Glomerular endothelial cell (primary cell): Measurements from ENCODE around the gene PLS1. TPM values are rescaled to one million over a fixed set of nuclear protein-coding genes. Genes with fewer than 3 reads are reported as not detected.
"Not testable (repeated sequence)": the region's sequence is repeated elsewhere in the genome, so short reads cannot be mapped to it uniquely, and the experiment has no call there.

Experiments used
- DNase-seq: peaks from one replicate; pipeline ENCODE4 v3.0.0-alpha.2; 2011; ENCODE audit warnings: low read depth, low spot score; ENCODE audit errors: extremely low read depth
- total RNA-seq: library from RNA; depleted of rRNA; stranded (reverse); fragments of >200 nt; gene quantifications from 2 replicates; pipeline ENCODE4 v1.2.3, GENCODE V29; 2015

PLS1 gene
- total RNA-seq, 1 donor from 2014 or later = 0.82 TPM

DNA sequence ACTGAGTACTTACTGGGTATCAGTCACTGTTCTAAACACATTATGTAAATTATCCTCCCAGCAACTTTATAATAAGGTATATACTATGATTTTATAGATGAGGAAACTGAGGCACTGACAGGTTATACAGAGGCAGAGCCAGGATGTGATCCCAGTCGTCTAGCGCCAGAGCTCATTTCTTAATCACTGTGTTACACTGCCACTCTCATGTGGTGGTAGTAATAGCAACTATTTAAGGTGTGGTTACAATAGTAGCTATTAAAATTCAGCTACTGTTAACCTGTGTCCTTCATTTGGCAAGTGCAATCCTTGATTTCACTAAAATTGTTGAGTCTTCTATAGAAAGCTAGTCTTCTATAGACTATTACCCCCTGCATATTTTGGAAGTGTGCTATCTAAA lies 84.5 kb downstream of the PLS1 start:
- no peak for DNase-seq

DNA sequence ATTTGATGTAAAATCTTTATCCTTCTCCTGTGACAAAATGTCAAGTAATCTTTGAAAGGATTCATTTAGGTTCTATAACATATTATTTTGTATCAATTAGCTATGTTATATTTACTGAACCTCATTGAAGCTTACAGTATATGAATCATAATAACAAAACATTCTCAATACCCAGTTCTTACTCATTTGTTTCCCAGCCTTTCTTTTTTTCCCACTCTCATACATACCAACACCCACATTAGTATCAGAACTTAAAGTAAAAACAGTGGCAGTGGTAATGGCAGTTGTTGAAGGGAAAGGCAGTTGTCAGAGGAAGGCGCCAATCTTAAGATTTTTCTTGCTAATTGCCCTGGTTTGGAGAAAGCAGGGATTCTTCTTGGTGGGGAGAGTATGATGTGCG lies 94.4 kb downstream of the PLS1 start:
- no peak for DNase-seq

DNA sequence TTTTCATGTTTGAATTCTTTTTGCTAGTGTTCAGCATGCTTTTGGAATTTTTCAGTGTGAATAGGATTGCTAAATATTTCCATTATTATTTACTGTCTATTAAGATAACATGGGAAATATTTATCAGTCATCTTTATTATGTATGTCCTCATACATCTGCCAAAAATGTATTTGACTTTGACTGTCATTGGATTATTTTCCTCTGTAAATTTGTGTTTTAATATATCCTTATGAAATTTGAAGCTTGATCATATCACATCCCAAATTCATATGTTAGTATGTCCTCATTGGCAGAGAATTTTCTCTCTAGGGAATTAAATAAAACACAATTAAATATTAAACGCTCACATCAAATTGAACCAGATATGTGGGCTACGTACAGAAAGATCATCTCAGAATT lies 95.3 kb downstream of the PLS1 start:
- no peak for DNase-seq

DNA sequence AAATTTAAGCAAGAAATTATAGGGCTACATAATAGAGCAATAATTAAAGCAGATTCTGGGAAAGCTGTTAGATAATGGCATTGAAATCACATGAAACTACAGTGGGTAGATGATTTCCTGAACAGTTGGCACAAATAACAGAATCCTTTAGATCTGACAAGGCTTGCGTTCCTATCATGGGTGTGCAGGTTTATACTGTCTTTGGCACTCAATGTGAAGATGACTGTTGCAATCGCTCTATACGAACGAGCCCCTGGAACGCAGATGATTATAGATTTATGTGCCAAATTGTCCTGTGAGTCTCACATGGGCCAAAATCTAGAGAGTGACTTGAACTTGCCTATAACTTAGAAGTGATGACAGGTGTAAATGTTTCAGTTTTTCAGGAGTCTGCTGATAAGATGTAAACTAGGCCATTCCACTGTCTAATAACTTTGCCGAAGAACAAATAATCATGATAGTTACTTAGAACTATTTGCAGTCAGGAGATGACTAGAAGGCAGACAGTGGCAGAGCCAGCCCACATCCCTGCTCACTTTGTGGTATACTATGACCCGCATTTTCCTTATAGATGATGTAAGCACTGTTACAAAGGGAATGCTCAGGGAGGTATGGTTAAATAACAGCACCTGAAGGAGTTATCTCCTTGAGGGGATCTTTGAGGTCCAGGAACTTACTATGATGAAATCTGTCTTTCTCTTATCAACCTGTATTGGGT lies 97.1 kb downstream of the PLS1 start:
- no peak for DNase-seq

DNA sequence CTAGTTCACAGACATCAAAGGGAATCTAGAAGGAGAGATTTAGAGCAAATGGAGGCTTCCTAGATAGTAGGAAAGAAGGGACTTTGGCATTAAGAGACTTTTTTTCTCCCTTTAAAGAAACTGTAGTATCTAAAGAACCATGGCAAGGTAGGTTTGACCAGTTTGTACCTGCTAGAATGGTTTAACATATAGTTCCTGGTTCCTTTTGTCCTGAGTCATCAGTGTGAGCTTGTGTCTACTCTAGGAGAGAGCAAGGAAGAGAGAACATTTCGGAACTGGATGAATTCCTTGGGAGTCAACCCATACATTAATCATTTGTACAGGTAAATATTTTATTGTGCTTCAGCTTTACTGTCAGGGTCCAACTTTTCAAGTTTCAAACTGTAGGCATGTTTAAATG lies 98.0 kb downstream of the PLS1 start:
- no peak for DNase-seq

DNA sequence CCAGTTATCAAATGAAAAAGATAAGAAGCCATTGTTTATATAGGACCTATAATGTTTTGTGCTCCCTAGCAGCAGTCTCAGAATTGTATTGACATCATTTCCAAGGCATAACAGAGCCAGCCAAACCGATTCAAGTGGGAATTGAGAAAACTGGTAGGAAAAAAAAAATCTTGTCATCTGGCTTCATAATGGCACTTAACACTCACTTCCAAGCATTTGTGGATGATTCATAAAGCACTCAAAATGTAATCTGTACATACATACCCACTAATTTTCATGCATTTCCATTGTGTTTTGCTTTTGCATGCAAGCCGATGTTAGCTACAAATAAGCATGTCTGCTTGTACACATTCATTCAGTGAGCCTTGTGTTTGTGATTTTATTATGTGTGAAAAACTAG lies 109.0 kb downstream of the PLS1 start:
- no peak for DNase-seq

DNA sequence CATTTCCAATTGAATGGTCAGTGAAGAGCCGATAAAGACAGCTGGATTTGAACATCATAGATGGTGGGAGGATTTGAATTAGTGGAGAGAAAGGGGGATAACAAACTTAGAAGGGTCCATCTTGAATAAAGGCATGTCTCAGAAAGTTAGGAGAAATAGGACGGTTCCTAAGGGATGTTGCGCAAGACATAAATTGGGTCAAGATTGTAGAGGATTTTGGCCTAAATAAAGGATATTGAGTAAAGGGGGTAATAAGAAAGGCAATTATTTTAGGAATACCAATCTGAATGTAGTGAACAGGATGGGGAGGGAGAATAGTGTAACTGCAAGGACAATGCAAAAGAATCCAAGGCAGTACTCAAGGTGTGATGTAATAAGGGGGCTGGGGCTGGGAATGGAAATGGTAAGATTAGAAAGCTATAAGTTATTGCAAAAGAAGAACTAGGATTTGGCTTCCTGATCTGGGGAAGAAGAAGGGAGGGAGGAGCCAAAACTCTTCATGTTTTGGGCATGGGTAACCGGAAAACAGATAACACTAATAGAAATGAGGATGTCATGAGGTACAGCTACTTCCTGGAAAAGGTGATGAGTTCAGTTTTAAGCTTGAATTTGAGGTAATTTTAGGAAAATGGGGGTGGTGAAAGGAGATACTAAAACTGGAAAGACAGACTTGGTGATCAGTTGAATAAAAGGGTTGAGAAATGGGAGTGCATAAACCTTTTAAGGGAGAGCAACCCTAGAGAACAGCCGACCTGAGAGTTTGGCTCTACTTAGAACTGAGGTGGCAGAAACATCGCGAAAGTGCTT lies 110.3 kb downstream of the PLS1 start:
- DNase-seq = no peak

DNA sequence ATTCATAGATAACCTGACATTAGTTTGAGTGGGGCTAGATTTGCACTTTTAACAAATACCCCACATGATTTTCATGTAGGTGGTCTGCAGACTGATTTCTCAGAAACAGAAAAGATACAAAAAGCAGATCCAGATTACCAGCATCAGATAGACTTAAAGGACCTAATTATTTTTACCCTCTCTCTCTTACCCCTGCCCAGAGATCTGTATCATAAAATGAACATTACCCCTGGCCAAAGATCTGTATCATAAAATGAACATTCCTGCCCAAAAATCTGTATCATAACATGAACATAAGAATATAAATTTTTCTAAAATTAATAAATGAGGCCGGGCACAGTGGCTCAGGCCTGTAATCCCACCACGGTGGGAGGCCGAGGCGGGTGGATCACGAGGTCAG lies 113.0 kb downstream of the PLS1 start:
- DNase-seq = no peak

DNA sequence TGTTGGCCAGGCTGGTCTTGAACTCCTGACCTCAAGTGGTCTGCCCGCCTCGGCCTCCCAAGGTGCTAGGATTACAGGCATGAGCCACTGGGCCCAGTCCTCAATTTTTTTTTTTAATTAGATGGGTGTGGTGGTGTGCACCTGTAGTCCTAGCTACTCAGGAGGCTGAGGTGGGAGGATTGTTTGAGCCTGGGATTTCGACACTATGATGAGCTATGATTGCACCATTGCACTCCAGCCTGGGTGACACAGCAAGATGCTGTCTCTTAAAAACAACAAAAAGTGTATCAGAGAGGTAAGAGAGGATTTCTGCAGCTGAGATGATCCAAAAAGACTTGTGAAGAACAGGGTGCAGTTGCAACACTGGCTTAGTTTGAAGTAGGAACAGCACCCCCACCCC lies 118.7 kb downstream of the PLS1 start:
- not testable (repeated sequence) for DNase-seq

DNA sequence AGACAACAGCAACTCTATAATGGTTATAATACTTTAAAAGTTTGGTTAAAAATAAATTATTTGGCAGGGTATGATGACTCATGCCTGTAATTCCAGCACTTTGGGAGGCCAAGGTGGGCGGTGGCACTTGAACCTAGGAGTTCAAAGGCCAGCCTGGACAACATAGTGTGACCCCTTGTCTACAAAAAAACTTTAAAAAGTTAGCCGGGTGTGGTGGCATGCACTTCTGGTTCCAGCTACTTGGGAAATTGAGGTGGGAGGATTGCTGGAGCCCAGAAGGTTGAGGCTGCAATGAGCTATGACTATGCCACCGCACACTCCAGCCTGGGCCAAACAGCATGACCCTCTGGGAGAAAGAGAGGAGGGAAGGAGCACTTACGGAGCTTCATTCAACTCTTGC lies 119.9 kb downstream of the PLS1 start:
- DNase-seq = no peak

DNA sequence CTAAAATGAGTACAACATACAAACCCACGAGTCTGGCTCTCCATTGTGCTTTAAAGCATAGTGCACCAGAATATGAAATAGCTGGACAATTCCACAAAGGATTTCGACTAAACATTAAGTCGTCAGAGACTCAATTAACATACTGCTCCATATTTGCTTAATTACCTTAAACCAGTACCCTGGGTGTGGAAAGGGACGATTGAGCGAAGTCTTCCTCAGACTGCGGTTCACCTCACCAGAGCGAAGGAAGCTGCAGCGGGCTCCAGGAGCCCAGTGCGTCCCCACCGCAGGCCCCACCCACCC lies 127.4 kb downstream of the PLS1 start:
- no peak for DNase-seq

DNA sequence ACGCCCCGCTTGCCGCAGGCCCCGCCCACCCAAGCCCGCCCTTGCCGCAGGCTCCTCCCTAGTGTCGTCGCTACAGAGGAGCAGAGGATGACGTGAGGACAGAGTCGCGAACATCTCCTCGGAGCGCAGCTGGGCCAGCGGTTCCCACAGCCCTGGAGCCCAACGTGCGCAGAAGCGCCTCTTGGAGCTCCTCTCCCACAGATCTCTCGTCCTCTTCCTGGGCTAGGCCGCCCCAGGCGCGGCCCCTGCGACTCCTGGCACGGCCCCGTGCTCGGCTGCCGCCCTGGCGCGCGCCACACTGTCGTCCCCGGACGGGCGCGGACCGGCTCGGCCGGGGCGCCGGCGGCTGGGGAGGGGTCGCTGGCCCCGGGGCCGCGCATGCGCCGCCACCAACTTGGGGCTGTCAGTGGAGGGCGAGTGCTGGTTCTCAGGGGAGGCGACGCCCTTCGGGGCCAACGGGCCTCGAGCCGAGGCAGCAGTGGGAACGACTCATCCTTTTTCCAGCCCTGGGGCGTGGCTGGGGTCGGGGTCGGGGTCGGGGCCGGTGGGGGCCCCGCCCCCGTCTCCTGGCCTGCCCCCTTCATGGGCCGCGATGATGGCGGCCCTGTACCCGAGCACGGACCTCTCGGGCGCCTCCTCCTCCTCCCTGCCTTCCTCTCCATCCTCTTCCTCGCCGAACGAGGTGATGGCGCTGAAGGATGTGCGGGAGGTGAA lies 127.9 kb downstream of the PLS1 start, which contains the start of gene TRPC1:
Gene TRPC1, plus strand, starts transcription at position 67 of the 714 bp plus-strand sequence. Its CDS starts 526 bp downstream, at position 593.
- DNase-seq = no peak

DNA sequence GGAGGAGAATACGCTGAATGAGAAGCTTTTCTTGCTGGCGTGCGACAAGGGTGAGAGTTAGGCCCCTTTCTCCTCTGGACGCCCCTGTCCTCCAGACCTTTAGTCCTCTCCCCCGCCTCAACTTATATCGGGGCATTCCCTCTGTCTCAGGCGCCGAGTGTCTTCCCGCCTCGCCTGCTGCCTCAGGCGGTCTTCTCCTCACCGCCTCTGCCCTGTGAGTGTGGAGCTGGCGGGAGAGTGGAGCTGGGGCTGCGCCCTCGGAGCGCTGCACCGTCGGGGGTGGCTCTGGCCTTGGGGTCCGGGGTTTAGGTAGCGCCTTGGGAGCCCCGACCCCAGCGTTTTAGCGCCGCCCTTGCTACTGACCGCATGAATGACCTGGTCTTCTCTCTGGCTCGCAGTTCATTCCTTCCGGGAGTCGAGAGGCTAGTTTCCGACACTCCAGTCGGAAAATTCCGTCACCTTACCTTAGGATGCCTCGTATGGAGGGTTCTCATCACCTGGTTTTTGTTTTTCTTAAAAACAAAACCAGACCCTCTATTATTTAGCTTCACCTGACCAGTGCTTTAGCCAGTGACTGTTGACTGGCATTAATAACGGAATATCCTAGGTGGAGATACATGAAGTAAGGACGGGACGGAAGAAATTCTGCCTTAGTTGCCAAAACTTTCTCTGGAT lies 128.6 kb downstream of the PLS1 start:
- DNase-seq = no peak

DNA sequence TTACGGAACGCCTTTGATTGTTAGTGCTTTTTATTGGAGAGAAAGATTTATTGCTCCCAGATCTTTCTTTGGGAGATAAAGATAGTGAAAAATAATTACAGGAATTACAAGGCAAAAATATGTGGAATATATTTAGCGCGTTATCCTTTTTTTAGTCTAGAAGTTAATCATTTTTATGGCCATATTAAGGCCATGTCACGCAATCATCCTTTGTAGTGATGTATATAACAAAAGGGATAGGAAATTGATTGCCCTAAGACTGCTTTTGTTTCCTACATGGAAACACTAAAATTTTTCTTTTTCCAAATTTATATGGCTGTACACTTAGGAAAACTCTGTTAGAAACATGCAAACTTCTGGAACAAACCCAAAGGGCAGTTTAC lies 129.2 kb downstream of the PLS1 start:
- DNase-seq = no peak

DNA sequence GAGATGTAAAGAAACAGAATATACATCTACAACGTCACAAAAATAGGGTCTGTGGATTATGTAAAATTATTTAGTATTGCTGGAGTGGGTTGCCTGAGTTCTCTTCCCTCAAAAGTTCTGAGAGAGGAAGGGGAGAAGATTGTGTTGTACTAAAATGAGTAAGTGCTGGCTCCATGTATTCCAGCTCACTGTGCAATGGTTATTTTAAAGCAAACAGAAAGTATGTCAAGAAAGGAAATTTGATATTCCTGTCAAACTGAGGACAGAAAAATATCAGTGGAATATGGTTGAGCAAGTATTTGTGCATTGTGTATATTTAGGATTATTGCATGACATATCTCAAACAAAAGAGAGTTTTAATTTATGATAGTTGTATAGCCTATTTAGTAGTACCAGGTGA lies 129.8 kb downstream of the PLS1 start:
- DNase-seq = no peak

DNA sequence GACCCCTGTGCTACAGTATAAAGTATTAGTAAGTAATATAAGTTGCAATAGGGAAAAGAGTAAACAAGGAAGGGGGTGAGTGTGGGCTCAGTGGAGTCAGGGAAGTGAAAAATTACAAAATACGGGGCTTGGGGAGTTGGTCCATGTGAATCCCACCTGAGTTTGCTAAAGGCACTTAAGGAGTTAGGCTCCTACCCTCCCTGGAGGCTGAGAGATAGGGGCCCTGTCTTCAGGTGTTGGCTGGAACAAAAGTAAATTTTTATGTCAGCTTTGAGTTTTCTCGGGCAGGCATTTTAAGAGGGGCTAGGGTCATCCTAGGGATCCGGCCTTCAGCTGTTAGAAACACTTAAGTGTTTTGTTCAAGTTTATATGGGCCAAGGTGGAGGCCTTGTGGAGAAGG lies 135.9 kb downstream of the PLS1 start:
- no peak for DNase-seq

DNA sequence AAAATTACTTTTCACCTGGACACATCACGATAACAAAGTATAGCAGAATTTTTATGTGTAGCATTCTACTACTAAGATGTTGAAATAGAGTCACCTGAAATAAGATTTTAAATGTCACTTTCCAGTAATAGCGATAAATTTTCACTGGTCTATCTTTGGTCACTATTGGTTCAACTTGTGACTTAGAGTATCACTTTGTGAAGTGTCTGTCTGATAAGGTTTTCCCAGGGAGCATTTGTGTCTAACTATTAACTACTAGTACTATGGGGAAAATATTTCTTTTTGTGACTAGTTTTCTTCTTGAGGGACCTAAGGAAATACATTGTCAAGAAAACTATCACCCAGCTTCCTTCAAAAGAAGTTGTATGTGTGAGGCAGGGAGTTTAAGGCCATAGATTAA lies 138.6 kb downstream of the PLS1 start:
- DNase-seq = no peak

DNA sequence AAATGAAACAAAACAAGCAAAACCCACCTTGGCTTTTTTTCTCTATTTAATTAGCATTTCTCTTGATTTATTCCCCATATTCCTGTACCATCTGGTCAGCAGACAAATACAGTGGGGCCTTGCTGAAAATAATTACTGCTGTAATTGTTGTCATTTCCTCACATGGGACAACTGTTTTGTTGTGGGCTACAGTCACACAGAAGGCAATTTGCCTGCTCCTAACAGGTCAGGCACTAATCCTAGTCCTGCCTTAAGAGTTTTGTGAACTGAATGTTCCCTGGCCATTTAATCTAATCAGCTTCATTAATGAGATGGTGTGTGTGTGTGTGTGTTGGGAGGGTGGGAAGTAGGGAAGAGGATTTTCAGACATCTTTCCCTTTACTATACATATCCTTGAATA lies 139.3 kb downstream of the PLS1 start:
- no peak for DNase-seq

DNA sequence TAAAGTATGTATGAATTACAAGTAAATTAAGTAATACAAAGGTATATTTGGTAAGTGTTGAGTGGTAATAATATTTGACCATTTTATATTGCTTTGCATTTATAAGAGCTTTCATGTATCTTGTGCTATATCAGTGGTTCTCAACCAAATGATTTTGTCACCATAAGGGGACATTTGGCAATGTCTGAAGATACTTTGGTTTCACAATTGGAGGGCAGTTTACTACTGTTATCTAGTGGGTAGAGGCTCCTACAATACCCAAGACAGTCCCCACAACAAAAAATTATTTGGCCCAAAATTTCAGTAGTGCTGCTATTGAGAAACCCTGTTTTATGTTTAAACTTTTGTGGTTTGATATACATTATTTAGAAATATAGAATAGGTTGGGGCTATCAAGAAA lies 142.2 kb downstream of the PLS1 start:
- DNase-seq = no peak

DNA sequence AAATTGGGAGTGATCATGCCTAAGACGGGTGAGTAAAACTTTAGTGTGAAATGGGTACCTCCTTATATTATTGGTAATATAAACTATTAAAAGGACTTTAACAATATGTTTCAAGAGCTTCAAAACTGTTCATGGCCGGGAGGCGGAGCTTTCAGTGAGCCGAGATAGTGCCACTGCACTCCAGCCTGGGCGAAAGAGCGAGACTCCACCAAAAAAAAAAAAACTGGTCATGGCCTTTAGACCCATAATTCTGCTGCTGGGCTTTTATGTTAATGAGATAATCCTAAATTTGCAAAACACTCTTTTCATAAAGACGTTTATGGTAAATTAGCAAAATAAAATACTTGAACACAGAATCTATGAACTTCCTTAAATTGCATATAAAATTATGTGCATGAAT lies 150.5 kb downstream of the PLS1 start:
- DNase-seq = no peak

DNA sequence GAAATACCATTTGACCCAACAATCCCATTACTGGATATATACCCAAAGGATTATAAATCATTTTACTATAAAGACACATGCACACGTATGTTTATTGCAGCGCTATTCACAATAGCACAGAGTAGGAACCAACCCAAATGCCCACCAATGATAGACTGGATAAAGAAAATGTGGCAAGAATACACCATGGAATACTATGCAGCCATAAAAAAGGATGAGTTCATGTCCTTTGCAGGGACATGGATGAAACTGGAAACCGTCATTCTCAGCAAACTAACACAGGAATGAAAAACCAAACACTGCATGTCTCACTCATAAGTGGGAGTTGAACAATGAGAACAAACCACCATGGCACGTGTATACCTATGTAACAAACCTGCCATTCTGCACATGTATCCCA lies 154.3 kb downstream of the PLS1 start:
- not testable (repeated sequence) for DNase-seq
